Esophagus muscularis mucosa (tissue), 4 donors: ENCODE data around the gene ZNF597.

Source experiments
- CTCF ChIP-seq, 3 experiments: fragments of 200-600 bp in 2 of 3; fragments of 450-650 bp in 1 of 3; sonication (generic) in 2 of 3; IDR thresholded peaks; one replicate each; pipeline ENCODE4 v1.5.1; 2017 to 2019; ENCODE audit warnings: antibody characterized with exemption in 3 of 3, mild to moderate bottlenecking in 2 of 3, moderate library complexity in 1 of 3
- EP300 ChIP-seq: sonication (generic); formaldehyde crosslinking; IDR thresholded peaks from one replicate; pipeline ENCODE4 v1.6.1; 2017; ENCODE audit warnings: antibody characterized with exemption
- POLR2A ChIP-seq: fragments of 450-650 bp; IDR thresholded peaks from one replicate; pipeline ENCODE4 v1.6.1; 2017; ENCODE audit warnings: antibody characterized with exemption, moderate library complexity, mild to moderate bottlenecking, low read depth
- POLR2AphosphoS5 ChIP-seq, 2 donors: sonication (generic); formaldehyde crosslinking; IDR thresholded peaks; one replicate each; pipeline ENCODE4 v1.6.1; 2017; ENCODE audit warnings: antibody characterized with exemption in 2 of 2

DNA sequence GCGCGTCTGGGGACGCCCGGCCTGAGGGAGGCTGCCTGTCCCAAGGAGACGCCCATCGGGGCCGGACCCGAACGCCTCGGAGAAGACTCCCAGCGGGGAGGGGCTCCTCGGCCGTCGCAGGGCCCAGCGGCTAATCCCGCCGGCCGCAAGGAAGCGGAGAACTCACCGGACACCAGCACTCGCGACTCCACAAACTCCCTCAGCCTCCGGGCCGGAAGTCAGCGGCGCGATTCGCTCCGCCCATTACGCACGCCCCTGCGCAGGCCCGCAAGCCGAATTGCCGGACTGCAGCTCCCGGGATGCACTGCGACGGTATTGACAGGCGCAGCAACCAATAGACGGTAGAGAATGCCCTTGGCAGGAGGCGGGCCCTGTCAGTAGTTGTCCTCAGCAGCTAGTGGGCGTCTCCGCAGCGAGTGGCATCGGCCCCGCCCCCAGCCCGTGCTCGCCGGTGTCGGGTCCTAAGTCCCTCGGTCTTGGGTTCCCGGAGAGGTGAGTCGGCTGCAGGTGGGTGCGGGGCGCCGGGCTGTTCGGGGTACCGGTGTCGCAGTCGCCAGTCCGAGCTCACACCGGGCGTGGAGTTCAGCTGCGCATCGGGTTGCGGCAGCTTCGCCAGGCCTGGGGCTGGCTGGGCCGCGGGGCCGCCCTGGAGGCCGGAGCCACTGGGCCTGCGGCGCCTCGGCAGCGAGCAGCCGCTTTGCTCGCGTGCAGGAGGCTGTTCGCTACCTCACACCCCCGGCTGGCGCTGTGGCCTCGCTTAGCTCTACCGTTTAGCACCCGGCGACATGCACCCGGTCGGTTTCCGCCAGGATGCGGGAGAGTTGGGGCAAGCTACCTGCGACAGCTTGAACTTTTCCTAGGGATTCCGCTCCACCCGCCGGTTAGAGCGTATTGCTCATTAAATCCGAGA is 42.3 kb downstream of the ZNF597 start, which contains the start of the genes ZNF174 and ZSCAN32:
- TF ChIP-seq POLR2A (peak; percentile 39), EP300 (no peak), CTCF (IDR thresholded peaks at IDR 0.05) (peak in 1 of 3 experiments; percentile 45), POLR2AphosphoS5 (IDR thresholded peaks at IDR 0.05) (peak; percentile 88 to 96)
